ENCODE data around the gene ZNF460.
"Not testable (repeated sequence)": the region's sequence is repeated elsewhere in the genome, so short reads cannot be mapped to it uniquely, and the experiment has no call there.

The ZNF460 gene

DNA sequence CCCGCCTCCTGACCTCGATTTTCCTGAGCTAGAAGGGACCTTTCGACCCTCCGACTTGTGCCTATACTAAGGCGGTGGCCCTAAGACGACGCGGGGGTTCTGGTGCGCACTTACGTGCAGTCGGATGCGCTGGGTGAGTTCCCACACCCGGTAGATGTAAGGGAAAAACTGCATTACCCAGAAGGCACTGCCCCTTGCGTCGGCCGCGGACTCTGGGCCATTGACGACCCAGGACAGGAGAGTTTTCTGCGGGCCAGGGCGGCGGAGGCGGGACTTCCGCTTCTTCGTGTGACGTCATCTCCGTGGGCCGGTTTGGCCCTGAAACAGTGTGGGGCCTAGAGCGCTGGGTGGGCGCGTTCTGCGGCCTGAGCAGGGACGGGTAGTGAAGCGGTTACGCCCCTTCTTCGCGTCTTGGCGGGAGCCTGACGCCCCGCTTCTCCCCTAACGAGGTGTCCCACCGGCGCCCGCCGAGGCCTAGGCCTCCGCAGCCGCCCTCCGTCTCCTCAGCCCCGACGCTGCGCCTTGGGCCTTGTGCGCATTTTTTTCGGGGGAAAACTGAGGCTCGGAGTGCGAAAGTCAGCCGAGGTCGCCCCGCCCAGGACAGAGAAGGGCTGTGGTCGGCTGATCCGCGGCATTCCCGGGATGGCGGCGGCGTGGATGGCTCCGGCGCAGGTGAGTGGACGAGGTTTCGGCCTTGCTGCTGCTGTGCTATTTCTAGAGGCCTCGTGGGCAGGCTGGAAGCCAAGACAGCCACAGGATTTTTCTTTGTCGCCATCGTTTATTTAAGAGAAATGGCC, at the start of gene ZNF460:
ZNF460 (plus strand) TSS at position 321 of the 797 bp plus-strand sequence; CDS start at position 643, 322 bp downstream.
- DNase-seq: peak; percentile 95 to 99 (median 96)
- intact Hi-C loops (cut with DNase I): loop anchor here (1.0 to 5.0 kb wide), 4 partner anchors 37 to 88 kb away; partner anchors contain the start of genes ZNF264, ZNF304 and ZNF805

DNA sequence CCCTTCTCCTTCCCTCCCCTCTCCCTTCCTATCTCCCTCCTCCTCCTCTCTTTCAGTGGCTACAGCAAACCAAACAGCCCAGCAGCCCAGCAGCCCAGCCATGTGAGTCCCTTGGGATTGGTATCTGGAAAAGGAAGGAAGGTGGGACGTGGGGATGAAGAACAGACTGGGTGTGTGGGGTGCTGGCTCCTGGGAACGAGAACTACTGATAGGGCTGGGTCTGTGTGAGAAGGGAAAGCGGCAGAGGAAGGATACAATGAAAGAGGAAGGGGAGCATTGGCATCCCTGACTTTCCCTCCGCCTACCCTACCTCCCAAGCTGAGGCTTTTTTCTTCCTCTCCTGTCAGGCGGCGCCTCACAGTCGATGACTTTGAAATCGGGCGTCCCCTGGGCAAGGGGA, 48.6 kb upstream of the ZNF460 start:
- intact Hi-C loops (cut with DNase I): no loop called here
- DNase-seq: no peak

DNA sequence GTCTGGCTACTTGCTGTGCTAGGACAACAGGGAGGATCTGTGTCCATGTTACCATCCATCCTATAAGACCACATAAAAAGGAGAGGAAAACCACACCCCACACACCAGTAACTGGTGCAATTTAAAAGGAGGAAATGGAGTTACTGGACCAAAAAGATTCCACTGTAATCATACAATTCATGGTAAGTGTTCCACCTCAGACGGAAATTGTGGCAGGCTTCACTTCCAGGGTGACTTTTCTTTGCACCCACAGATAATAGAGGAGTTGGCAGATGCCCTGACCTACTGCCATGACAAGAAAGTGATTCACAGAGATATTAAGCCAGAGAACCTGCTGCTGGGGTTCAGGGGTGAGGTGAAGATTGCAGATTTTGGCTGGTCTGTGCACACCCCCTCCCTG, 47.1 kb upstream of the ZNF460 start:
- intact Hi-C loops (cut with DNase I): no loop called here
- no peak for DNase-seq

DNA sequence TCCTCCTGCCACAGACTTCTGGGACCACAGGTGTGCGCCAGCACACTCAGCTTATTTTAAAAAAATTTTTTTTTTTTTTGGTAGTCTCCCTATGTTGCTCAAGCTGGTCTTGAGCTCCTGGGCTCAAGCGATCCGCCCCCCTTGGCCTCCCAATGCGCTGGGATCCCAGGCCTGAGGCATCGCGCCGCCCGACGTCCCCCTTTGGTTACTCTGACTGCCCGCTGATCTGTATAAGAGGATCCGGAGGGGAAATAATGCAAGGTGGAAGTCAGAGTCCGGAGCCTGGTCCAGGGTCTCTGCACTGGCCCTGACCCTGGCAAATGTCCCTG, 40.3 kb upstream of the ZNF460 start:
- peak in 1 of 10 donors; percentile 14 for DNase-seq
- intact Hi-C loops (cut with DNase I): loop anchor here (1.0 kb wide), 1 partner anchor 40 kb away; the partner anchor contains the start of gene ZNF460

DNA sequence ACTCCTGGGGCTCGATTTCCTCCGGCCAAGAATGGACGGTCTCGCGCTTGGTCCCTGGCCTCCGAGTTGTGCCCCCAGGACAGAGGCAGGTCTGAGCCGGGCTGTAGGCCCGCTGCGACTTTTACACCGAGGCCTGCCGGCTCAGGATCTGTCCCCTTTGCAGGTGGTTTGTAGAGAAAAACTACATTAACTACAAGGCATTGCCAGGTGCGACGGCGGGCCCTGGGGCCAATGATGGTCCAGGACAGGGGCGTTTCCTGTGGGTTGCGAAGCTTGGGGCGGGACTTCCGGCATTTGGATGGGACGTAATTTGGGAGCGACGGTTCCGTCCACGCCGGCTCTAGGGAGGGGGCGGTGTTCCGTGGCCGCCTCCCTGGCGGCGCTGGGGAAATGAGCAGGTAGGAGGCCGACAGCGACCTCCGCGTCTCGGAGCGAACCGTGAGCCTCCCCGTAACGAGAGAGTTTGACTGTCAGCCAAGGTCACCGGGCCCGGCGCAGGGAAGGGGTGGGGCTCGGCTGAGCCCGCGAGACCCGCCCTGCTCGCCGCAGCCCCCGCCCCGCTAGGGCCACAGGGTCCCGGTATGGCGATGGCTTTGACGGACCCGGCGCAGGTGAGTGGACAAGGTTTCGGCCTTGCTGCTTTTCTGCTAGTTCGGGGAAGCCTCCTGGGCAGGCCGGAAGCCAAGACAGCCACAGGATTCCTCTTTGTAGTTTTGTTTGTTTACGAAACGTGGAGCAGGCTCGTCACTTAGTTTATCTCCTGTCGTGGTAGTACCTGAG, 39.8 kb upstream of the ZNF460 start, which contains the start of gene ZNF805:
ZNF805 (plus strand) TSS at position 322 of the 780 bp plus-strand sequence; CDS start at position 582, 260 bp downstream.
- intact Hi-C loops (cut with DNase I): loop anchor here (1.0 kb wide), 1 partner anchor 40 kb away; the partner anchor contains the start of gene ZNF460
- DNase-seq: peak; percentile 91 to 99 (median 96)

DNA sequence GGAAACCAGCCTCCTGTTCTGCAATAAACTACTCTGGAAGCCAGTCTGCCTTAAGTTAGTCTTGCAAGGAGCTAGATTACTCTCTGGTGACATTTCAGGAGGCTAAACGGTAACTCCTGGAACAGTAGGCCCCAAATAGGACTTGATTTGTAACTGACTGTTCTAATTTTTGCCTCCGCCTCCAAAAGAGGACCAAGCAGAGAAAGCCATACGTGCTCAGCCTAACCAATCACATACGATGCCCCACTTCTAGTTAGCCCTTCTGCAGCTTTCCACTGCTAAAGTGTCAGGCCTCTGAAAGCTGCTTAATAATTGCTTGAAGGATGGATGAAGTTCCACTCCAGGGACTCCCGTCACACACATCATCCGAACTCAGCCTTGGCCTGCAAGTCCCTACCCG, 39.1 kb upstream of the ZNF460 start:
- intact Hi-C loops (cut with DNase I): no loop called here
- no peak for DNase-seq

DNA sequence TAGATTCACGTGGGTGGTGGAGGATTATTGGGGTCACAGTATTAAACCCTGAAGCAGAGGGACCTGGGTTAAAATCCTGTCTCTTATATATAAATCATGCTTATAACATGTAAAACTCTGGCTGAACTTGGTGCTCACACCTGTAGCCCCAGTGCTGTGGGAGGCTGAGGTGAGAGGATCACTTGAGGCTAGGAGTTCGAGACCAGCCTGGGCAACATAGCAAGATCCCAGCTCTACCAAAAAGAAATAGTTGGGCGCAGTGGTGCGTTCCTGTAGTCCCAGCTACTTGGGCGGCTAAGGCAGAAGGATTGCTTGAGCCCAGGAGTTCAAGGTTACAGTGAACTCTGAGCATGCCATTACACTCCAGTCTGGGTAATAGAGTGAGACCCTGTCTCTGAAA, 37.5 kb upstream of the ZNF460 start:
- intact Hi-C loops (cut with DNase I): no loop called here
- DNase-seq: no peak

DNA sequence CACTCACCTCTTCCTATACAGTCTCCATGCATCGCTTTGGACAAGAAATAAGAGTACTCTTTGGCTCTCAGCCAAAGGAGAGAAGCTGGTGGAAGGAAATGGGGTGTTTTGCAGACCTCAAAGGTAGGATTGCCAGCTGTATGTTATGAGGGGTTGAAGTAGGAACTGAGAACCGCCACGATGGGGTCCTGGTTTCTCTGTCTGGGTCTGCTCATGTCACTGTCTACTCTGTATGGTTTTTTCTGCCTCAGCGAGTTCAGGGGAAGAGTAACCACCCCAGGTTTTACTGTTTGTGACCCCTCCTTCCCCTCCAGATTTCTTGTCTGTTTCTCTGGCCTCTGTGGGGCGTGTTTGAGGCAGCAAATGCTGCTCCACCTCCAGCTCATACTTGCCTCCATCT, 35.8 kb upstream of the ZNF460 start:
- intact Hi-C loops (cut with DNase I): no loop called here
- DNase-seq: no peak

DNA sequence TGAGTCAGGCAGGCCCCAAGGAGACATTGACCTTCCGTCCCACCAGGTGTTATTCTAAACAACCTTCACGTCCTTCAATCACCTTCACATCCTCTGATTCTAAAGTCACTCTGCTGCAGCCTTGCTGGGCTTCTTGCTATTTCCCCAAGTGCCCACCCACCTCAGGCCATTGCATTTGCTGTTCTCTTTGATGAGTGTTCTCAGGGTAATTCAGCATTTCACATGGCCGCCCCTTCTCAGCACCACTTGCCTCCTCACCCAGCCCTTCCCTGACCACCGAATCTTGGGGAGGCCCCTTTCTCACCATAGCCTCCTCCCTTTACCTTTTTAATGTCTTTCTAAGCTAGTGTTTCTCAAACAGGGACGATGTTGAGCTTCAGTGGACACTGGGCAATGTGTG, 35.2 kb upstream of the ZNF460 start:
- intact Hi-C loops (cut with DNase I): no loop called here
- no peak for DNase-seq

DNA sequence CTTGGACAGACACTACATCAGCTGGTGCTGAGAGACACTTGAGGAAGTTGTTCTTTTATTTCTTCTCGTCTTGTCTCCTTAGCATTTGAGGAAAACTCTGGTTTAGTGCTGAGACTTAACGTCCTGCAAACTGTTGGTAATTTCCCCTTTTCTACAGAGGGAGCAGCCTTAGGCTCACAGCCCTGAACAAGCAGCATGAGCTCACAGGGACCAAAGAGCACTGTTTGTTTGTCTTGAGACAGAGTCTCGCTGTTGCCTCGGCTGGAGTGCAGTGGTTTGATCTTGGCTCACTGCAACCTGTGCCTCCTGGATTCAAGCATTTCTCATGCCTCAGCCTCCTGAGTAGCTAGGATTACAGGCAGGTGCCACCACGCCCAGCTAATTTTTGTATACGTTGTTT, 34.3 kb upstream of the ZNF460 start:
- intact Hi-C loops (cut with DNase I): no loop called here
- DNase-seq: no peak

DNA sequence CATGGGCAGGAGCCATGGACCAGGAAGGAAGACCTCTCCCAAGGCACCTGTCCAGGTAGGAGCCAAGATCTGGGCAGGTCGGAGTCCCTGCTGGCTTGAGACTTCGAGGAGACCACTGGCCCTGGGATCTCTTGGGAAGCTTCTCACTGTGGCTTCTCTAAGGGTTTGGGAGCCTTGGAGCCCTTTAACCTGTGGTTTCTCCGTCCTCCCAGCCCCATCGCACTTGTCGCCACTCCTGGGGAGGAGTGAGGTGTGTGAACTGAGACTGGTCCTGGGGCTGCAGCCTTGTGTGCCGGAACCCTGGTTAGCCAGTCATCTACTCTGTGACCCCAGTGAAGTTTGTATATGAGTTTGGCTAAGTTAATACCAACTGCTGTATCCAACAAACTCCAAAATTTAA, 31.6 kb upstream of the ZNF460 start:
- no peak for DNase-seq

DNA sequence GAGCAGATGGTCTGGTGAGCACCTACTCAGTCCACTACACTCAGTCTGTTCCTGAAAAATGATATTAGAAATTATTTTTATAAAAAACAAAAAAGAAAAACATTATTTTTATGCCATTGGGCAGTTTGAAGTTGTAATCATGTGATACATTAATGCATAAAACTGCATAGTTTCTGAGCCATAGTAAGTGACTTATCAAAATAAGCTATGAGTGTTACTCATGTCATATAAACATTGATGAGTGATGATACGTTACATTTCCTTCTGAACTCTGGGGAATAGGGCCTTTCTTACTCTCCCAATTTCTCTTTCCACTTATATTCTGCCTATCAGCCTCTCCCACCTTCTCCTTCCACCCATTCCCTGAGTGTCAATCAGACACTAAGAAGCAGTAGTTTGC, 31.0 kb upstream of the ZNF460 start:
- intact Hi-C loops (cut with DNase I): no loop called here
- DNase-seq: no peak

More for the DNA sequence above, 31.6 kb upstream of the ZNF460 start:
- intact Hi-C loops (cut with DNase I): no loop called here

DNA sequence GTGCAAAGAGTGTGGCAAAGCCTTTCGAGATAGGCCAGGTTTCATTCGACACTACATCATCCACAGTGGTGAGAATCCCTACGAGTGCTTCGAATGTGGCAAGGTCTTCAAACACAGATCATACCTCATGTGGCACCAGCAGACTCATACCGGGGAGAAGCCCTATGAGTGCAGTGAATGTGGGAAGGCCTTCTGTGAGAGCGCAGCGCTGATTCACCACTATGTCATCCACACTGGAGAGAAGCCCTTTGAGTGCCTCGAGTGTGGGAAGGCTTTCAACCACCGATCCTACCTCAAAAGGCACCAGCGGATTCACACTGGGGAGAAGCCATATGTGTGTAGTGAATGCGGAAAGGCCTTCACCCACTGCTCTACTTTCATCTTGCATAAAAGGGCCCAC, 26.5 kb upstream of the ZNF460 start:
- DNase-seq; intact Hi-C loops (cut with DNase I): not testable (repeated sequence)

DNA sequence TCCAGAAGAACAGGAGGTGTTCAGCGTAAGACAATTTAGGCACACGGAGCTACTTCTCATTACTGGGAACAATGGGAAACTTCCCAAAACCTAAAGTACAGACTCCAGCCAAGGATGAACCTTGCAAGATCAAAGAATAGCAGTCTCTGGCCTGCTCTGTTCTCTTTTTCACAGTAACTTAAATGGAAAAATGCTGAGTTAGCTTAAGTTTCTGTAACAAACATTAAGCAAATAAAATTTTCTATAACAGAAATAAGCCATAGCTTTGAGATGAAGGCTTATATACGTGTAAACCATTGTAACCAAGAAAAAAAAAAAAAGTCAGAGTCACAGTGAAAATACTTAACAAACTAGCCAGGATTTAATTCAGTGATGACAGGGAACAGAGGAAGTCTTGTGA, 18.2 kb upstream of the ZNF460 start:
- intact Hi-C loops (cut with DNase I): no loop called here
- DNase-seq: no peak

DNA sequence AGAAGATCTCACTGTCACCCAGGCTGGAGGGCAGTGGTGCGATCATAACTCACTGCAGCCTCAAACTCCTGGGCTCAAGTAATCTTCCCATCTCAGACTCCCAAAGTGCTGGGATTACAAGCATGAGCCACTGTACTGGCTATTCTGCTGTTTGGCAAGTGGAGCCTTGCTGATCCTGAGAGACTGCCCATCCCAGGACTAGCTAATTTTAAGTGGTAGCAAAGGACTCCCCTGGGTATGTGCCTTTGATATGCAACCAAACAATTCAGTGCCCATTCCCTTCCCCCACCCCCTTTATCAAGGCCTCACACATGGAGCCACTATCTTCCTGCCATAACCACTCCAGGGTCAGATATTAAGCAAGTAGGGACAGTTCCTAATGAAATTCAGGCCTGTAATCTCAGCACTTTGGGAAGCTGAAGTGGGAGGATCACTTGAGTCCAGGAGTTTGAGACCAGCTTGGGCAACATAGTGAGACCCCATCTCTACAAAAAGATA, 17.0 kb upstream of the ZNF460 start:
- intact Hi-C loops (cut with DNase I): no loop called here
- no peak for DNase-seq

DNA sequence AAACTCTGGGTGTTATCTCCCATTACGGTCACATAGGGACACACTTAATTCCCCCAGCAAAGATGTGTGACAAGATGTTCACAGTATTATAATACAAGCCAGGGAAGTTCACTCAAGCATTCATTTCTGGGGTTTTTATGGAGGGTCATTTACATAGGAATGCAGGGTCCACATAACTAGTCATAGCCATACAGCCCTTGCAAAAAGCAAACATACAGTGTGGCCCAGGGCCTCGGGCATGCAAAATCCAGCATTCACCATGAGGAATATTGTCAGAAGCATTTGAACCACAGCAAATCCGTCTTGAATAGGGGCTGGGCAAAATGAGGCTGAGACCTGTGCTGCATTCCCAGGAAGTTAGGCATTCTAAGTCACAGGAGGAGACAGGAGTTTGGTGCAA, 13.0 kb upstream of the ZNF460 start:
- intact Hi-C loops (cut with DNase I): no loop called here
- no peak for DNase-seq

DNA sequence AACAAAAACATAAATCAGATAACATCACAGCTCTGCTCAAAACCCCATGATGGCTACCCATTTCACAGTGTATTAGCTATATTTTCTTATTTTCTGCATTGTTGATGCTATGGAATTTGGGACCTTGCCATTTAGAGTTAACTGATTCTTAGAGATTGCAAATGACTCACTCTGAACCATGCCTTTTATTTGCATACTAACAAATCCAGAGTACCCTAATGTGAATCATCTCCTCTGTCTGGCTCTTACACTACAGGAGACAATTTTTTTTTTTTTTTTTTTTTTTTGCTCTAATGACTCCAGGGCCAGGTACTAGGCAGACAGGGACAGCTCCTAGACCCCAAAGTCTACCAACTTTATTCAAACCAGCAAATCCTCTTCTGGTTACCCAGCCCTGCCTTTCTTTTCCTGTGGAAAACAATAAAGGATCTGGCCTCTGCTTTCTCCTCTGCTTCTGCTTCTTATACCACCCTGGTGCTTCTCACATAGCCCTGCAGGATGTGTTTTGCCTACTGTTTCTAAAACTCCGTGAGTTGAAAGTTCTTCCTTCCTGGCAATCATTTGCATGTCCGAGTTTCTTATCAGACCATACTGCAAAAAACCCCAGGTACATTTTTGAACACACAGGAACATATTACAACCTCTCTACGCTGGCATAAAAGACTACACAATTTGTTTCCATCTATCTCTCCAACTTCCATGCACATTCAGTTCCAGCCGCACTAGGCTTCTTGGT, 10.6 kb upstream of the ZNF460 start:
- DNase-seq: no peak

DNA sequence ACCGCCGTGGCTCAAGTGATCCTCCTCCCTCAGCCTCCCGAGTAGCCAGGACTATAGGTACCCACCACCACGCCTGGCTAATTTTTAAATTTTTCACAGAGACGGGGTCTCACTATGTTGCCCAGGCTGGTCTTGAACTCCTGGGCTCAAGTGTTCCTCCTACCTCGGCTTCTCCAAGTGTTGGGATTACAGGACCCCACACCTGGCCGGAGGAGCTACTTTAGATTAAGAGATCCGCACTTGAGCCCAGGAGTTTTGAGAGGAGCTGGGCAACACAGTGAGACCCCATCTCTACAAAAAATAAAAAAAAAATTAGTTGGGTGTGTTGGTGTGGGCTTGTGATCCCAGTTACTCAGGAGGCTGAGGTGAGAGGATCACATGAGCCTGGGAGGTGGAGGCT, 9.0 kb upstream of the ZNF460 start:
- intact Hi-C loops (cut with DNase I): no loop called here

More for the DNA sequence above, 10.6 kb upstream of the ZNF460 start:
- intact Hi-C loops (cut with DNase I): no loop called here

DNA sequence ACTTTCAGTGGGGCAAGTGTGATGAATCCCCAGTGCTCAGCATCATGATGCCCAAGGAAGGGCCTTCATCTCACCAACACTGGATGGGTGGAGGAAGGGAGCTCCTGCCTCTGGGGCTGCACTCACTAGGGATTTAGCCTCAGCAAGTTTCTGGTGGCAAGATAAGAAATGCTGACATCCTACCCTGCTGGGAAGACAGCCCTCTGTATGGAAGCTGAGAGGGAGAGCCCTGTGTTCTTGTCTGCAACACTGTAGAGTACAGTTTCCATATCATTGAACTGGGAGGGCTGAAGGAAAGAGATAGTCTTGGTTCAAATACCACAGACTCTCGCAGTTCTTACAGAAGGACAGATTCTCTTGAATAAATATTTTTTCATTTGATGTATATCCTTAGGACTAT, 7.3 kb upstream of the ZNF460 start:
- DNase-seq: no peak
- intact Hi-C loops (cut with DNase I): no loop called here

More for the DNA sequence above, 9.0 kb upstream of the ZNF460 start:
- DNase-seq: no peak

DNA sequence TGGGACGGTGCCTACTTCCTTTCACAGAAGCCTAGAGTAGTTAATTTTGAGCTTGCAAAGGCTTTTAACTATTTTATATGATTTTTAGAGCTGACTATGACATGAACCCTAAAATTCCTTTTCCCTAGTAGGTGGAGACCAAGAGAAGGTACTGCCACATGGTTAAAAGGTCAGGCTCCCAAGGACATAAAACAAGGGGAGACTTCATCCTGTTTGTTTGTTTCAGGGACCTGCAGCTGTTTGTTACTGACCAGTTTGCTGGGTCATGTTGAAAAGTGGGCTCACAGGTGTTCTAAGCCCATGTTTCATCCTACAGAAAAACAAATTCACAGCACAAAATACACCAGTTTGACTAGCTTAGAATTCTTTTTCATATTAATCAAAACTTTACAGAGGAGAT, 3.9 kb upstream of the ZNF460 start:
- no peak for DNase-seq
- intact Hi-C loops (cut with DNase I): no loop called here

DNA sequence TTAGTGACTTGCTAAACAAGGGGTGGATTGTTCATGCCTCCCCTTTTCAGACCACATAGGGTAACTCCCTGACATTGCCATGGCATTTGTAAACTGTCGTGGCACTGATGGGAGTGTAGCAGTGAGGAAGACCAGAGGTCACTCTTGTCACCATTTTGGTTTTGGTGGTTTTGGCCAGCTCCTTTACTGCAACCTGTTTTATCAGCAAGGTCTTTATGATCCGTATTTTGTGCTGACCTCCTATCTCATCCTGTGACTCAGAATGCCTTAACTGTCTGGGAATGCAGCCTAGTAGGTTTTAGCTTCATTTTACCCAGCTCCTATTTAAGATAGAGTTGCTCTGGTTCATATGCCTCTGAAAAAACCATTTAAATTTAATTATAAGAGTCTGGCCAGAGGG, 1.8 kb upstream of the ZNF460 start:
- DNase-seq; intact Hi-C loops (cut with DNase I): not testable (repeated sequence)

Data from posterior cingulate gyrus (tissue), 11 donors.